Mesenchymal stem cell (in vitro differentiated cells and primary cell): Measurements from ENCODE around the gene CELF4.

ENCODE experiments used
- DNase-seq: peaks from one replicate; pipeline ENCODE4 v3.0.0-alpha.2; 2013
- H2AFZ ChIP-seq: one replicate; pipeline ENCODE4 v1.6.1; 2013; ENCODE audit warnings: low read depth, mild to moderate bottlenecking, control low read depth, inconsistent platforms, low read length, moderate library complexity
- H2AK5ac ChIP-seq: 2 replicates; pipeline ENCODE4 v1.6.1; 2013; ENCODE audit warnings: low read length, moderate library complexity, mild to moderate bottlenecking, inconsistent platforms; ENCODE audit not compliant: severe bottlenecking
- H2BK120ac ChIP-seq: one replicate; pipeline ENCODE4 v1.6.1; 2013; ENCODE audit warnings: low read depth, mild to moderate bottlenecking, inconsistent platforms, low read length, moderate library complexity
- H2BK12ac ChIP-seq, 2 experiments: one replicate each; pipeline ENCODE4 v1.6.1; 2013; ENCODE audit warnings: inconsistent platforms in 2 of 2, low read length in 2 of 2, mild to moderate bottlenecking in 2 of 2, moderate library complexity in 2 of 2, control low read depth in 1 of 2
- H2BK15ac ChIP-seq: one replicate; pipeline ENCODE4 v1.6.1; 2013; ENCODE audit warnings: mild to moderate bottlenecking, low read depth, inconsistent platforms; ENCODE audit not compliant: poor library complexity, severe bottlenecking
- H2BK5ac ChIP-seq: 2 replicates; pipeline ENCODE4 v1.6.1; 2013; ENCODE audit warnings: low read depth, mild to moderate bottlenecking, low read length, control low read depth, inconsistent platforms; ENCODE audit not compliant: poor library complexity, severe bottlenecking
- H3K14ac ChIP-seq, 2 experiments: one replicate each; pipeline ENCODE4 v1.6.1; 2013; ENCODE audit warnings: inconsistent platforms in 2 of 2, low read length in 2 of 2, control low read depth in 1 of 2, mild to moderate bottlenecking in 1 of 2, moderate library complexity in 1 of 2
- H3K18ac ChIP-seq, 2 experiments: one replicate each; pipeline ENCODE4 v1.6.1; 2013; ENCODE audit warnings: inconsistent platforms in 2 of 2, low read length in 2 of 2, control low read depth in 1 of 2, low read depth in 1 of 2, mild to moderate bottlenecking in 1 of 2
- H3K23ac ChIP-seq, 2 experiments: one replicate each; pipeline ENCODE4 v1.6.1; 2013; ENCODE audit warnings: inconsistent platforms in 2 of 2, low read length in 2 of 2, mild to moderate bottlenecking in 2 of 2, moderate library complexity in 2 of 2, control low read depth in 1 of 2
- H3K27ac ChIP-seq: 2 replicates; pipeline ENCODE4 v1.5.1; 2013; ENCODE audit warnings: mild to moderate bottlenecking, moderate library complexity, low read length, control low read depth, inconsistent platforms; ENCODE audit not compliant: poor library complexity, severe bottlenecking
- H3K27me3 ChIP-seq, 2 experiments: 2 replicates each; pipeline versions ENCODE4 v1.6.1 to v1.7.0; 2013; ENCODE audit warnings: low read length in 2 of 2, mild to moderate bottlenecking in 2 of 2, moderate library complexity in 2 of 2, control low read depth in 1 of 2, inconsistent platforms in 1 of 2; ENCODE audit not compliant: control insufficient read depth in 1 of 2, insufficient read depth in 1 of 2
- H3K36me3 ChIP-seq, 2 experiments: 2 replicates each; pipeline versions ENCODE4 v1.6.1 to v1.7.0; 2013; ENCODE audit warnings: low read length in 2 of 2, control low read depth in 1 of 2, inconsistent platforms in 1 of 2, low read depth in 1 of 2, mild to moderate bottlenecking in 1 of 2; ENCODE audit not compliant: insufficient read depth in 2 of 2, control insufficient read depth in 1 of 2
- H3K4ac ChIP-seq, 2 experiments: one replicate each; pipeline ENCODE4 v1.6.1; 2013; ENCODE audit warnings: inconsistent platforms in 2 of 2, low read length in 2 of 2, mild to moderate bottlenecking in 2 of 2, moderate library complexity in 2 of 2, control low read depth in 1 of 2, low read depth in 1 of 2
- H3K4me1 ChIP-seq: 2 replicates; pipeline ENCODE4 v1.6.1; 2013; ENCODE audit warnings: low read depth, low read length, control low read depth; ENCODE audit not compliant: control insufficient read depth, insufficient read depth
- H3K4me2 ChIP-seq: 2 replicates; pipeline ENCODE4 v1.6.1; 2013; ENCODE audit warnings: low read length, mild to moderate bottlenecking, inconsistent platforms; ENCODE audit not compliant: poor library complexity, severe bottlenecking
- H3K4me3 ChIP-seq, 2 experiments: 2 replicates each; pipeline versions ENCODE4 v1.5.1 to v1.7.0; 2013; ENCODE audit warnings: low read length in 2 of 2, mild to moderate bottlenecking in 2 of 2, control low read depth in 1 of 2, low read depth in 1 of 2; ENCODE audit not compliant: insufficient read depth in 1 of 2
- H3K79me1 ChIP-seq: replicated peaks from 2 replicates; pipeline ENCODE4 v1.6.1; 2013; ENCODE audit warnings: mild to moderate bottlenecking, control low read depth, low read length, inconsistent platforms; ENCODE audit not compliant: poor library complexity, severe bottlenecking
- H3K9ac ChIP-seq: 2 replicates; pipeline ENCODE4 v1.7.0; 2013; ENCODE audit warnings: mild to moderate bottlenecking, low read length, moderate library complexity
- H3K9me3 ChIP-seq: 2 replicates; pipeline ENCODE4 v1.7.0; 2013; ENCODE audit warnings: mild to moderate bottlenecking, low read length; ENCODE audit not compliant: control insufficient read depth
- H4K8ac ChIP-seq: one replicate; pipeline ENCODE4 v1.6.1; 2013; ENCODE audit warnings: inconsistent platforms, mild to moderate bottlenecking, low read length, moderate library complexity
- H4K91ac ChIP-seq: one replicate; pipeline ENCODE4 v1.6.1; 2013; ENCODE audit warnings: mild to moderate bottlenecking, low read length, inconsistent platforms
- WGBS: methylation state at CpG from one replicate; pipeline ENCODE4 v1.1.7; 2013; ENCODE audit warnings: mixed read lengths; 5-methylcytosine and 5-hydroxymethylcytosine counted together

CELF4 gene

GRCh38 chr18:37258131-37258530, 307.5 kb downstream of the CELF4 start:
- Histone ChIP-seq H4K91ac (no peak overlapping the region), H2AFZ (no peak overlapping the region), H4K8ac (no peak overlapping the region), H3K14ac (no peak overlapping the region), H2BK12ac (no peak overlapping the region), H3K27ac (no peak overlapping the region), H3K27me3 (peaks cover 68 to 82% of the 10 kb centered on the region in 2 experiments), H2BK120ac (no peak overlapping the region), H3K36me3 (no peaks in the 10 kb centered on the region), H2BK15ac (no peak overlapping the region), H3K4me3 (no peak overlapping the region), H3K9me3 (no peaks in the 10 kb centered on the region), H2AK5ac (no peak overlapping the region), H3K79me1 (no peaks in the 10 kb centered on the region), H3K9ac (no peak overlapping the region), H3K4me1 (peaks cover 14% of the 10 kb centered on the region), H3K18ac (no peak overlapping the region), H2BK5ac (no peak overlapping the region), H3K4me2 (no peak overlapping the region), H3K4ac (no peak overlapping the region), H3K23ac (no peak overlapping the region)
- DNase-seq: no peak
- 68% methylated on average over 8 of the region's 9 CpGs for WGBS

DNA sequence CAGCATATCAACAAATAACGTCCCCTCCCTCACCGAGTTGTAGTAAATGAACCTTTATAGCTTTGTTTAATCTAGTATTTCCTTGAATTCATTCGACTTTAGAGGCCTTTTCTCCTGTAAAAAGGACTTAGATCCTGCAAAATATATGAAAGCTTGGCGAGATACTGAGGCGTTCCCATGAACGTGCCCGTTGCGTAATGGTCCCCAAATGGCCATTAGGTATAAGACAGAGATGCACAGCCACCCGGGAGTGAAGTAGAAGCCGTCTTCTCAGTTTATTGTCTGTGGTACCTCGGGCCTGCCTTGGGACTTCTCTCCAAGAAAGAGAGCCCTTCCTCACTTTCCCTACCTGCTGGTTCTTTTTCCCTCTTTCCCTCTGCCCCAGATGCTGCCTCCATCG, 310.6 kb downstream of the CELF4 start:
- no peak overlapping the region for H3K4me3 ChIP-seq
- WGBS: 77% methylated on average over 10 of the region's 12 CpGs
- DNase-seq: no peak

DNA sequence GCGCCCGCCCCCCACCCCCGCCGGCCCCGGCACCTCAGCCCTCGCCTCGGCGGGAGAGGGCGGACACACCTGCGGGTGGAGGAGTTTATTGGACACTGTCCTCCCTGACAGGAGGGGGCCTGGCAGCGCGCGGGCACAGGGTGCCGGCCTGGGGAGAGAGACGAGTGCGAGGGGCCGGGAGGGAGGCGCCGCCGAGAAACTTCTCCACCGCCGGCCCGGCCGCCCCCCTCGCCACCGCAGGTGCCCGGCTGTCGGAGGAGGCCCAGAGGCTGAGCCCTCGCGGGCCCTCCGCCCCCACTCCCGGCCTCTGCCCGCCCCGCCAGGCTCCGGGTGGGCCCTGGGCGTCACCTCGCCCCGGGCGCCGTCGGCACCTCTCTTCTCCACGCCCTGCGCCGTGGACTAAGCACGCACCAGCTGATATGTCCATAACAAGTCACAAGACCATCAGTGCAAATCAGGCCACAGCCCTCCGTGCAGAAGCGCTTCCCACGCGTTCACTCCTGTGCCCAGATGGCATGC, 311.3 kb downstream of the CELF4 start:
- DNase-seq: no peak
- peaks cover 14% of the 10 kb centered on the region for H3K4me1 ChIP-seq
- H3K4me2 ChIP-seq: peak overlapping the region; percentile 87
- H2BK5ac ChIP-seq: no peak overlapping the region
- H4K8ac ChIP-seq: no peak overlapping the region
- peaks cover 85% of the 10 kb centered on the region in 2 experiments for H3K27me3 ChIP-seq
- no peak overlapping the region for H4K91ac ChIP-seq
- H2AK5ac ChIP-seq: no peak overlapping the region
- H3K18ac ChIP-seq: no peak overlapping the region
- no peak overlapping the region for H2BK120ac ChIP-seq
- H2BK12ac ChIP-seq: no peak overlapping the region
- no peaks in the 10 kb centered on the region for H3K79me1 ChIP-seq
- H3K14ac ChIP-seq: no peak overlapping the region
- peak overlapping the region; percentile 18 to 49 for H3K4me3 ChIP-seq
- H3K36me3 ChIP-seq: no peaks in the 10 kb centered on the region
- no peak overlapping the region for H3K9ac ChIP-seq
- WGBS: 9% methylated on average over 29 of the region's 49 CpGs
- no peak overlapping the region for H2AFZ ChIP-seq
- no peaks in the 10 kb centered on the region for H3K9me3 ChIP-seq
- H3K4ac ChIP-seq: no peak overlapping the region
- H3K23ac ChIP-seq: peak overlapping the region in 1 of 2 experiments; percentile 17
- H3K27ac ChIP-seq: no peak overlapping the region
- H2BK15ac ChIP-seq: no peak overlapping the region

More for the DNA sequence above, 310.6 kb downstream of the CELF4 start:
- H3K27me3 ChIP-seq: peaks cover 85% of the 10 kb centered on the region in 2 experiments
- no peak overlapping the region for H3K18ac ChIP-seq
- no peak overlapping the region for H4K91ac ChIP-seq
- no peak overlapping the region for H2AK5ac ChIP-seq
- no peak overlapping the region for H3K9ac ChIP-seq
- no peaks in the 10 kb centered on the region for H3K9me3 ChIP-seq
- H2BK5ac ChIP-seq: no peak overlapping the region
- no peak overlapping the region for H3K27ac ChIP-seq
- no peak overlapping the region for H3K4me2 ChIP-seq
- no peak overlapping the region for H2BK15ac ChIP-seq
- H3K4me1 ChIP-seq: peaks cover 14% of the 10 kb centered on the region
- H4K8ac ChIP-seq: no peak overlapping the region
- H3K4ac ChIP-seq: no peak overlapping the region
- H2AFZ ChIP-seq: no peak overlapping the region
- no peaks in the 10 kb centered on the region for H3K79me1 ChIP-seq
- H3K23ac ChIP-seq: no peak overlapping the region
- no peak overlapping the region for H2BK120ac ChIP-seq
- H3K36me3 ChIP-seq: no peaks in the 10 kb centered on the region
- H2BK12ac ChIP-seq: no peak overlapping the region
- H3K14ac ChIP-seq: no peak overlapping the region

DNA sequence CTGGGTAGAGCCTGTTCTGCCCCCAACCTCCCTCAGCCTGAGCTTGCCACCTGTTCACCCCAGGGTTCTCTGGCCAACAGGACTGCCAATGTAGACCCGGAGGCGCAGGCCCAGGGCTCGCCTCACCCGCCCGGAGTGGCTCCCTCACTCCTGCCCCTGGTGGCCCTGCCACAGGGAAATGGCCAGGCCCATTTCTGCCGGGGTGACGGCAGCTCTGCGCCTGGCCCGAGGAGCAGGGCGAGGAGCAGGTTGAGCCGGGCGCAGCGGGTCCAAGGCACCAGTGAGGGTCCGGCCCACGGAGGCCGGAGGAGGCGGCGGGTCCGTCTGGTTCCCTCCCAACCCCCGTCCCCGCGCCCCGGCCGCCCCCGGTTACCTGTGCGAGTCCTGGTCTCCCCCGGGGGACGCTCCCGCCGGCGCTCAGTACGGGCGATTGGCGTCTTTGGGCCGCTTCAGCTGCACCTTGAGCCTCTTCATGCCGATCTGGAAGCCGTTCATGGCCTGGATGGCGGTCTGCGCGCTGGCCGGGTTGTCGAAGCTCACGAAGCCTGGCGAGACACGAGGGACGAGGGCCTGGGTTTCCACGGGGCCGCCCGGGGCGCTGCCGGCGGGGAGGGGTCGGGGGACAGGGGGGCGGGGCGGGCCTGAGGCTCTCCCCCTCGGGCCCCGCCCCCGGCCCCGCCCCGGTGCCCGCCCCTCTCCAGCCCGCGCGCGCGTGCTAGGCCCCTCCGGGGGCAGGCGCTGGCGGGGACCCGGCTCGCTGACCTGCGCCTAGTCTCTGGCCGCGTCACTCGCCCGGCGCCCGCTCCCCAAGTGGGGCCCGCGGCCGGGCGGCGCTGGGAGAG, 312.0 kb downstream of the CELF4 start:
- Histone ChIP-seq H3K79me1 (no peaks in the 10 kb centered on the region), H3K14ac (no peak overlapping the region), H3K4me3 (peak overlapping the region in 1 of 2 experiments; percentile 49), H2AK5ac (no peak overlapping the region), H4K8ac (no peak overlapping the region), H2BK15ac (no peak overlapping the region), H3K4ac (no peak overlapping the region), H3K27me3 (peaks cover 87% of the 10 kb centered on the region in 2 experiments), H3K18ac (no peak overlapping the region), H3K9ac (no peak overlapping the region), H3K23ac (no peak overlapping the region), H3K27ac (no peak overlapping the region), H2AFZ (no peak overlapping the region), H2BK120ac (no peak overlapping the region), H2BK12ac (no peak overlapping the region), H2BK5ac (no peak overlapping the region), H3K4me2 (peak overlapping the region; percentile 87), H3K9me3 (no peaks in the 10 kb centered on the region), H3K4me1 (peaks cover 14% of the 10 kb centered on the region), H3K36me3 (no peaks in the 10 kb centered on the region), H4K91ac (no peak overlapping the region)
- DNase-seq: peak; percentile 8
- 3% methylated on average over 63 of the region's 83 CpGs for WGBS
